ENCODE measurements around the gene PDE4D.

Gene PDE4D

GRCh38 chr5:59236986-59237385 is 656.5 kb downstream of the PDE4D start:
- no peak for DNase-seq

- no peak for DNase-seq
Observed at GRCh38 chr5:59236448-59236847, 657.1 kb downstream of the PDE4D start.

- no peak for DNase-seq
Observed at GRCh38 chr5:59234236-59234635, 659.3 kb downstream of the PDE4D start.

- no peak for DNase-seq
Observed at GRCh38 chr5:59231221-59231931, 662.1 kb downstream of the PDE4D start.

GRCh38 chr5:59222687-59223511 is 670.6 kb downstream of the PDE4D start:
- DNase-seq, result no peak

GRCh38 chr5:59221769-59222168 is 671.8 kb downstream of the PDE4D start:
- DNase-seq, result no peak

GRCh38 chr5:59218424-59219045 is 675.0 kb downstream of the PDE4D start:
- DNase-seq, result no peak

- no peak for DNase-seq
Observed at GRCh38 chr5:59216841-59217240, 676.7 kb downstream of the PDE4D start.

- DNase-seq, result no peak
Observed at GRCh38 chr5:59212596-59212995, 680.9 kb downstream of the PDE4D start.

- DNase-seq, result no peak
Observed at GRCh38 chr5:59209758-59210359, 683.7 kb downstream of the PDE4D start.

GRCh38 chr5:59208474-59208873 is 685.1 kb downstream of the PDE4D start:
- DNase-seq, result no peak

- no peak for DNase-seq
Observed at GRCh38 chr5:59207401-59207800, 686.1 kb downstream of the PDE4D start.

GRCh38 chr5:59206132-59206581 is 687.4 kb downstream of the PDE4D start:
- DNase-seq, result no peak

GRCh38 chr5:59204114-59204897 is 689.2 kb downstream of the PDE4D start:
- no peak for DNase-seq

GRCh38 chr5:59199868-59200267 is 693.7 kb downstream of the PDE4D start:
- DNase-seq, result no peak

- no peak for DNase-seq
Observed at GRCh38 chr5:59198832-59199231, 694.7 kb downstream of the PDE4D start.

GRCh38 chr5:59198365-59198764 is 695.2 kb downstream of the PDE4D start:
- peak; percentile 8 for DNase-seq

GRCh38 chr5:59197911-59198310 is 695.6 kb downstream of the PDE4D start:
- no peak for DNase-seq

- no peak for DNase-seq
Observed at GRCh38 chr5:59193616-59194319, 699.8 kb downstream of the PDE4D start.

GRCh38 chr5:59190746-59191145 is 702.8 kb downstream of the PDE4D start:
- DNase-seq, result no peak

- no peak for DNase-seq
Observed at GRCh38 chr5:59189472-59190244, 703.9 kb downstream of the PDE4D start.
